ENCODE measurements around the gene FGGY.
"Not testable (repeated sequence)": the region's sequence is repeated elsewhere in the genome, so short reads cannot be mapped to it uniquely, and the experiment has no call there.

FGGY gene

DNA sequence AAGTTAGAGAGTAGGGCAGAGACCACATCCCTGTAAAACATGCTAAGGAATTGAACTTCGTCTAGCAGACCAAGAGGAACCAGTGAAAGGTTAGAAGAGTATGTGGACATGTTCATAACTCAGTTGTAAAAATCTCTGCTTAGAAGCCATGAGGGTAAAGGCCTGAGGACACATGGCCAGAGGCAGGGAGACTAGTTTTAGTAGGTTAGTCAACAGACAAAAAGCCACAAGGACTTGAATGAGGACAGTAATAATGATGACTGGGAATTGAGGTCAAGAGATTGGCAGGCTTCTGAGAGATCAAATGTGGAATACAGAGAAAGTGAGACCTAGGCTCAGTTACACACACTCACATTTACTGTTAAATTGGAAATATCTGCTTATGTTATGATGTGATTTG is 312.4 kb downstream of the FGGY start:
- no peak for DNase-seq (ENCODE audit: low read depth in 1 of 2, low spot score in 1 of 2)

DNA sequence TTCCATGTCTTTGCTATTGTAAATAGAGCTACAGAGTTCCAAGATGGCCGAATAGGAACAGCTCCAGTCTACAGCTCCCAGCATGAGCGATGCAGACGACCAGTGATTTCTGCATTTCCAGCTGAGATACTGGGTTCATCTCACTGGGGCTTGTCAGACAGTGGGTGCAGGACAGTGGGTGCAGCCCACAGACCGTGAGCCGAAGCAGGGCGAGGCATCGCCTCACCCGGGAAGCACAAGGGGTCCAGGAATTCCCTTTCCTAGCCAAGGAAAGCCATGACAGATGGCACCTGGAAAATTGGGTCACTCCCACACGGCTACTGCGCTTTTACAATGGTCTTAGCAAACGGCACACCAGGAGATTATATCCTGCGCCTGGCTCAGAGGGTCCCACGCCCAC is 313.6 kb downstream of the FGGY start:
- not testable (repeated sequence) for DNase-seq (ENCODE audit: low read depth in 1 of 2, low spot score in 1 of 2)

DNA sequence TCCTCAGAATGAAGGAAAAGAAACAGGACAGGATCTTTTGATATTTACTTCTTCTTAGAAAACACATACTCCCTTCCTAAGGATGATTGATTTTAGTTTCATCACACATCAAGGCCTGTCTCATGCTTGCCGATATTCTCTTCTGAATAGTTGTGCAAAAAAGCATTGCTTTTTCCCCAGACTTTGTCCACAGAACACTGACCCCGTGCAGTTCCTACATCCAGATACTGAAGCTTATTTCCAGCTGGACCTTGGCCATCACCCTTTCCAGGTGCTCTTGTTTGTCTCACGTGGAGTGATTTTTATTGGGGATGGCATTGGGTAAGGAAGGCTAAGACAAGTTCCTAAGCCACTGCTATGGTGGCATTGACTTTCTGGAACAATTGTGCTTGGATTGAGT is 320.5 kb downstream of the FGGY start:
- no peak for DNase-seq (ENCODE audit: low read depth in 1 of 2, low spot score in 1 of 2)

DNA sequence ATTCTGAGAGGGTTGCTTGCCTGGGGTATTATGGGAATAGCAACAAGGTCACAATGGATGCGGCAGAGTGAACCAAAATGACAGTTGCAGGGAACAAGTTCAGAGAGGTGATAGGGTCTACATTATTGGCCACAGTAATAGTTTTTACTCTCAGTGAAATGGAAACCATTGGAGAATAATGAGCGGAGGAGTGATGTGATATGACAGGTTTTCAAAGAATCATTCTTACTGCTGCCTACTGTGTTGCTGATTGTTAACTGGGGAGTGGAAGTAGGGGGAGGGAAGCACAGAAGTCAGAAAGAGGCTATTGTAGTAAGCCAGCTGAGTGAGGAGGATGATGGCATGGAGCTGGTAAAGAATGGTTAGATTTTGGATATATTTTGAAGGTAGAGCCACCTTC is 322.7 kb downstream of the FGGY start:
- DNase-seq (ENCODE audit: low read depth in 1 of 2, low spot score in 1 of 2): no peak

DNA sequence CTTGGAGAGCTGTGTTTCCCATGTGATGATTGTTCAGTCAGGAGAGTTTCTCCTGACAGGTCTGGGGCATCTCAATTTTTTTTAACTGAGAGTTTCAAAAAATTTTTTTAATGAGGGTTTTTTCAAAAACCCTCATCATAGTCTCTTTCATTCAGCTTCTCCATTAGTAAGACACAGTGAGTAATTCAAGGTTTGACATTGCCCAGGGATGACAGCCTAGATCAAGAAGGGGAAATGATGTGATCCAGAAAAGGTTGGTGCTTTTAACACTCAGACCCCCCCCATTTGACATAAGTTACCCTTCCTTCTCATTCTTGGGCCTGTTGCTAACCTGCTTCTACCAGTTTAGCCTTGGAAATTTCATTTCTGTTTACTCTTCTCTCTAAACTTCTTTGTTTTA is 328.5 kb downstream of the FGGY start:
- DNase-seq (ENCODE audit: low read depth in 1 of 2, low spot score in 1 of 2): no peak

DNA sequence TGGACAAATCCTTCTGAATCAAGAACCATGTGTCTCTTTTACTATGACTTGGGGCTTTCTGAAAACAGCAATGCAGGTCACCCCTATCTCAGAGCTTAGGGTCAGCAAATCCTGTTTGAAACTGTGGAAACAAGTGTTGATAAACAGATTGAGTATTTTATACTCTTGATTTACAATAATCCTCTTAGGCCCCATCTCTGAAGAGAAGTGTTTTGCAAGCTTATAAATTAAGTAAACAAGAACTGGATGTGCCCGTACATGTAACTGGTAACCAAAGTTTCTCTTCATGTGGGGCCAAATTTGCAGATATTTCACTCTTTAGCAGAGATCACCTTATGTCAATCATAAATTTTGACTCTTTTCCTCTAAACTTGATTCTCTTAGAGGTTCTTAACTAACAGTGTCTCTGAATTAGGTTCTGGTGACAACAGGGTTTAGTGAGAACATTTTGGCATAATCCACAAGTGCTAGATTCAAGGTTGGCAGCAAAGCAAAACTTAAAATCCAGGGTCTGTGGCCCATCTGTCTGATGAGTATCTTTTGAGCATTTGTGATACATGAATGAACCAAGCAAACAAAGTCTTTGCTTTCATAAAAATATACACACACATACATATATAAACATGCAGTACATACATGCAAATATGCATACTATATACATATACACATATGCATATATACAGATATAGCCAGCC is 334.8 kb downstream of the FGGY start:
- DNase-seq (ENCODE audit: low read depth in 1 of 2, low spot score in 1 of 2): no peak

DNA sequence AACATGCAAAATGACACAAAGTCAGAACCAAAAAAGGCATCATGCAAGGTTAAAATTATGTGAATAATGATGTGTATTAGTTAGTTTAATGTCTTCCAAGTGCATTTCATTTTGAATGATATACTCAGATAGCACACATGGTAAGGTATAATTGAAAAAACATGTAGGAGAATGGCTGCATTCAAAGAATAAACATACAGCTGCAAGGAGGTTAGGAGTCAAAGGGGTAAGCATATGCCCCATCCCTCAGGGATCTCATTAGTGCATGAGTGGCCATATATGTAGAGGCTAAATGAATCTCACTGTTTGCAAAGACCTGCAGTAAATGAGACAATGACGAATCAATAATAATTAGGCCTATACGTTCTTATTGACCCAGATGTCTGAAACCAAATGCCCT is 338.2 kb downstream of the FGGY start:
- no peak for DNase-seq (ENCODE audit: low read depth in 1 of 2, low spot score in 1 of 2)

DNA sequence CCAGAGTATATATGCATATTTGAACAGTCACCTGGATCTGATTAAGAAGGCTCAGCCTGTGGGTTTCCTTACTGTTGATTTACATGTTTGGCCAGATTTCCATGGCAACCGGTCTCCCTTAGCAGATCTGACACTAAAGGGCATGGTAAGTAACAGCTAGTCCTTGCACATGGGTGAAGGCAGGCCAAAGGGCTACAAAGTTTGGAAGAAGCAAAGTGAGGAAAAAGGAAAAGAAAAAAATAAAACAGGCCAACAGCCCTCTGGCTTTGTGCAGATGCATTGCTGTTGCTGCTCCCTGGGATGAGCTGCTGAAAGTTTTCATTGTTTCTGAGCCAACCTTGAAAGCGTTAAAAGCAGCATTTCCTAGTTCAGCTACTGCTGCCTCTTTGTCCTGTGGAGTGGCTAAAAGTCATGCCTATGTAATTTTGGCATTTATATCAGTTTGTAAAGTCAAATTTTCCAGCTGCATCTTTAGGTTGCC is 341.4 kb downstream of the FGGY start:
- no peak for DNase-seq (ENCODE audit: low read depth in 1 of 2, low spot score in 1 of 2)

DNA sequence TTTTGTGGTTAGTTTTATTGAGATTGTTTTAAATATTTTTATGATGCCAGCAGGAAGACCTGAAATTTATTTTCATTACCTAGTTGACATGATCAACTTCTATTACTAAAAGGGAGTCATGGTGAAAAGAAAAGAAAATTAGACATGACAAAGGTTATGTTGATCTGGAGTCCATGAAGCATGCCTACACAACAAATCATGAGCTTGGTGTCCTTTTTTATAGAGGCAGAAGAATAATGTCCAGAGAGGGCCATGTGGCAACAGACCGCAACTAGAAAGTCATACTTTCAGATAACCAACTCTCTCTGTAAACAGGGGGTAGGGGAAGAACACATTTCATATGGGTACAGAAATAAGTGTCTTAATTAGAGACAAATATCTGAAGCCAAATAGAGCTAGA is 342.4 kb downstream of the FGGY start:
- no peak for DNase-seq (ENCODE audit: low read depth in 1 of 2, low spot score in 1 of 2)

DNA sequence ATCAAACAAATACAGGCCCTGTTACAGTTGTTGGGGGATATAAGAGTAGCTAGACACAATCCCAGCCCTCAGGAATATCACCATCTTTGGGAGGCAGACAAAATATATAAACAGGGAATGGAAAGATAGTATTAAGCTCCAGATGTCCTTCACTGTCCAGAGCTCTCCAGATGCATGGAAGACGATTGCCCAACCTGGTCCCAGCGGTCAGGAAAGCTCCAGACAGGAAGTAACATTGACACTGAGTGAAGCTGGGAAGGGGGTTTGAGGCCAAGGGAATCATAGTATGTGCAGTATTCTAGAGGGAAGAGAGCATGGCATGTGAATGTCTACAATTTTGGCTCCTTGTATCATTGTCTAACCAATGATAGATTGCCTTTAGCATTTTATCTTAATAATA is 344.0 kb downstream of the FGGY start:
- no peak for DNase-seq (ENCODE audit: low read depth in 1 of 2, low spot score in 1 of 2)

DNA sequence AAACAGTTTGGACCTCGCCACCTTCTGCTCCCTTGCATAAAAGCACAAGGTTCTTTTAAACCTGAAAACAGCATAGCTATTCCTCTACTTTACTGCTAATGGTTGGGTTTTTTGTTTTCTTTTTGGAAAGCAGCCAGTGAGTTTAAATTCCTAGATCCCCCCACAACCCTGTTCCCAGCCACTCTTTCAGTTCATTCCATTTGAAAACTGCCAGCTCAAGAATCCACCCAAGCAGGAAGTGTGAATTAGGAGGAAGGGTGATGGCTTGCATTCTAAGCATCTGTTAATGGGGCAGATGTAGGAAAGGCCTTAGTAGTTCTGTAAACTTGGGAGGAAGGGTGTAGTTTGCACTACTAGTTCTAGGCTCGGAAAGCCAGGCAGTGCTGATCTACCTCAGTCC is 344.9 kb downstream of the FGGY start:
- DNase-seq (ENCODE audit: low read depth in 1 of 2, low spot score in 1 of 2): no peak

DNA sequence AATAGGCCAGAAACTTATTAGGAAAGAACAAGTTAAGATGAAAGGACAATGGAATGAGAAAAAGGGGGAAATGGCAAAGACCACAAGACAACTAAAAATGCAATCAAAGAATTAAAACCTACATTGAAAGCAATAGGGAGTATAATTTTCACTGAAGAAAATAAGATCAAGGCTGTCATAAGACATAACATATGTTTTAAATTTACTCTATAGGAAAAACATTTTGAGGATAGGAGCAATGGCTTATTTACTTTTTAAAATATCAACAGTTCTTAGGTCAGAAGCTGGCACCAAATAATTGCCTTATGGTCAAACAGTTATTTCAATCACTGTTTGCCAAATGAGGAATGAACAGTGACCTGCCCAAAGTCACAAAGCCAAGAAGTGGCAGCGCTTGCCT is 346.6 kb downstream of the FGGY start:
- no peak for DNase-seq (ENCODE audit: low read depth in 1 of 2, low spot score in 1 of 2)

DNA sequence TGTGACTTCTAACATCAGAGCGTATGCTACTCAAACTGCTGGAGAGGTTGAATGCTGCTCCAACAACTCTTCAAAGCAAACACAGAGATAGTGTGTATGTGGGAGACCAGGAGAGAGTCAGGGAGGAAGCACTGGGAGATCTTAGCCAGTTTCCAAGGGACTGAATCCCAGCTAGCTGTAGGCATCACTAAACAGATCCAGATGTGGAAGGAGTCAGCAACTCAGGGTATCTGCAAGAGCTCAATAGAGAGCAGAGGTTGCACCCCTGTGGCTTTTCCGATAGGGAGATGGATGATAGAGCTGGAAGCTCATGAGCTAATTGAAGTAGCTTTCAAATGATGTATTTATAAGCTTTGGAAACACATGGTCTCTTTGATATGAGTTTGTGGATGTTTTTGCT is 349.0 kb downstream of the FGGY start:
- no peak for DNase-seq (ENCODE audit: low read depth in 1 of 2, low spot score in 1 of 2)

DNA sequence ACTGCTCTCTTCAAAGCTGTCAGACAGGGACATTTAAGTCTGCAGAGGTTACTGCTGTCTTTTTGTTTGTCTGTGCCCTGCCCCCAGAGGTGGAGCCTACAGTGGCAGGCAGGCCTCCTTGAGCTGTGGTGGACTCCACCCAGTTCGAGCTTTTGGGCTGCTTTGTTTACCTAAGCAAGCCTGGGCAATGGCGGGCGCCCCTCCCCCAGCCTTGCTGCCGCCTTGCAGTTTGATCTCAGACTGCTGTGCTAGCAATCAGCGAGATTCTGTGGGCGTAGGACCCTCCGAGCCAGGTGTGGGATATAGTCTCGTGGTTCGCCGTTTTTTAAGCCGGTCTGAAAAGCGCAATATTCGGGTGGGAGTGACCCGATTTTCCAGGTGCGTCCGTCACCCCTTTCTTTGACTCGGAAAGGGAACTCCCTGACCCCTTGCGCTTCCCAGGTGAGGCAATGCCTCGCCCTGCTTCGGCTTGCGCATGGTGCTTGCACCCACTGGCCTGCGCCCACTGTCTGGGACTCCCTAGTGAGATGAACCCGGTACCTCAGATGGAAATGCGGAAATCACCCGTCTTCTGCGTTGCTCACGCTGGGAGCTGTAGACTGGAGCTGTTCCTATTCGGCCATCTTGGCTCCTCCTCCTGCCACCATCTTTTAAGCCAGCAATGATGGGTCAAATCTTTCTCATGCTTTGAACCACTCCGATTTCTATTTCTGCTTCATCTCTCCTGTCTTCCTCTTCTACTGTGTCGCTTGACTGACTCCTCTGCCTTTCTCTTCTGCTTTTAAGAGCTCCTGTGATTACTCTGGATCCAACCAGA is 356.5 kb downstream of the FGGY start:
- not testable (repeated sequence) for DNase-seq (ENCODE audit: low read depth in 1 of 2, low spot score in 1 of 2)

DNA sequence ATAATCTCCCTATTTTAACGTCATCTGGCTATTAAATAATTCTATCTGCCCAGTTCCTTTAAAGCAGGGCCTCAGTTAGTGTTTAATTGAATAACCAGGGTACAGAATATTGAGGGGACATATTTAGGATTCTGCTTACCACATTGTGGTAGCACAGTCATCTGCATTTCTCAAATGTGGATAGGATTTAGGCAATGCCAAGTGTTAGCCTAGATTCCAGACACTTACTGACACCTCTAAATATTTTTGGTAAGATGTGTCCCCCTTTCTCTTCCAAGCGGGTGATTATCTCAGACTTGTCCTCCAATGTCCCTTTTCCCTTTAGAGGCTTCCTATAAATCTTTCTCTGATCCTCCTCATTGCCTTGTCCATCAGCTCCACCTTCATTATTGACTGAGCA is 357.1 kb downstream of the FGGY start:
- no peak for DNase-seq (ENCODE audit: low read depth in 1 of 2, low spot score in 1 of 2)

DNA sequence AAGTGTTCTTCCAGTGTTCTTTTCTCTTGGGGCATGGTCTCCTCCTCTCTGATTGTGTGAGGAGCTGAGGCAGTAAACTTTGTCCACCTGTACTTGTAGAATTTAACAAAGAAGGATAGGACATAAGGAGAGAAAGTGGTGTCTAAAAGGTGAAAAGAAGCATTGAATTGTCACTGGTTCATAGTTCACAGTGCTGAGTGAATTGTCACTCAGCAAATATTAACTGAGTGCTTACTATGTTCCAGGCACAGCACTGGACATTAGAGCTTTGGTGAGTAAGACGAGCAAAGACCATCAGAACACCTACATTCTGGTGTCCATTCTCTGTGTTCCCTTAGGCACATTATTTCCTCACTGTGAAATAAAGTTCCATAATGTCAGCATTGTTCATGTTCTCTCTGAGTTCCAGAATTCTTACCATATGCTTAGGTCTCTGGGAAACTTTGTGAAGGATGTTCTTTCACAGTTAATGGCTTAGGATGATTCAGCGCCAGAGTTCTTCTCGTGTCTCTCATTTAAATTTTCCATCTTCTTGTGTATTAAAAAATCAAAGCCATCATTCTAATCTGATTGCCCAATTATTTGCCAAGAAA is 361.1 kb downstream of the FGGY start:
- no peak for DNase-seq (ENCODE audit: low read depth in 1 of 2, low spot score in 1 of 2)

DNA sequence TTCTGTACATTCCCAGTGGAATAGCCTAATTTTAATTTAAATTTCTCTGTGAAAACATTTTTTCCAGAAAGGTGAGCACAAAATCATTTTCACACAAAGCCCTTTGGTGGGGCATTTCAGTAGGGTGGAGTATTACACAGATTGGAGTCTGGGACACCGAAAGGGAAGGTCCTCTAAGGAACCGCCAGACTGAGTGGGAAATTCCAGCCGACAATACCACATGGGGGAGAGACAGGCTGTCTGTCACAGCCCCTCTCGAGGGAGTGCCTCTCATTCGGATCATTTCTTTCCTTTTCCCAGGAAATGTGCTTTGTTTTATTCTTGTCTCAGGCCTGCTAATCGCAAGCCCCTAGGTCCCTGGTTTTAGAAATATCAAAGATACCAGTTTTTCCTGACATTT is 367.3 kb downstream of the FGGY start:
- DNase-seq (ENCODE audit: low read depth in 1 of 2, low spot score in 1 of 2): no peak

DNA sequence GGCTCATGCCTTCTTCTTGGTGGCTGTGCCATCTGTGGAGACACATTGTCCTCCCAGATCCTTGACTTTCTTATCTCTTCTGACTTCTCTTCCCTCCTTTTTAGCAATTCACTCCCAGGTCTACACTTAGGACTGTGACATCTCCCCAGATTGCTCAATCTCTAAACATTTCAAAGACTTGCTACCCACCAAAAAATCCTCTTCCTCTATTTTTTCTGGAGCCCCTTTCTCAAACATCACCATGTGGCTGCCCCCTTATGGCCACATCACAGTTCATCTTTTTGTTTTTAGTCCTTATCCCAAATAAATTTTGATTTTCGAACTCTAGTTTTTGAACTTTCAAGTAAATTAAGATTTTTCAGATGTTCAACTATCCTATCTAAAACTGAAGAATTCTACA is 369.2 kb downstream of the FGGY start:
- no peak for DNase-seq (ENCODE audit: low read depth in 1 of 2, low spot score in 1 of 2)

DNA sequence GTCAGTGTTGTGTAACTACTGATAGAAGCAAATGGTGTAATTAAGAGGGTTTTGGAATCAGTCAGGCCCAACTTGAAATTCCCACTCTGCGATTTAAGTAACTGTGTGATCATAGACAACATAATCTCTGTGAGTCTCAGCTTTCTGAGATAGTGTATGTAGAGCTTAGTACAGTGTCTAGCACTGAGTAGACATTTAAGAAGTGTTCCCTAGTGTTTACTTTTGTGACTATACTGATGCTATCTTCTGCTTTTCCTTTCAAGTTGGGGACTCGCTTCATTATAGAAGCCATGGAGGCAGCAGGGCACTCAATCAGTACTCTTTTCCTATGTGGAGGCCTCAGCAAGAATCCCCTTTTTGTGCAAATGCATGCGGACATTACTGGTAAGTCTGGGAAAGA is 370.1 kb downstream of the FGGY start:
- DNase-seq (ENCODE audit: low read depth in 1 of 2, low spot score in 1 of 2): no peak

DNA sequence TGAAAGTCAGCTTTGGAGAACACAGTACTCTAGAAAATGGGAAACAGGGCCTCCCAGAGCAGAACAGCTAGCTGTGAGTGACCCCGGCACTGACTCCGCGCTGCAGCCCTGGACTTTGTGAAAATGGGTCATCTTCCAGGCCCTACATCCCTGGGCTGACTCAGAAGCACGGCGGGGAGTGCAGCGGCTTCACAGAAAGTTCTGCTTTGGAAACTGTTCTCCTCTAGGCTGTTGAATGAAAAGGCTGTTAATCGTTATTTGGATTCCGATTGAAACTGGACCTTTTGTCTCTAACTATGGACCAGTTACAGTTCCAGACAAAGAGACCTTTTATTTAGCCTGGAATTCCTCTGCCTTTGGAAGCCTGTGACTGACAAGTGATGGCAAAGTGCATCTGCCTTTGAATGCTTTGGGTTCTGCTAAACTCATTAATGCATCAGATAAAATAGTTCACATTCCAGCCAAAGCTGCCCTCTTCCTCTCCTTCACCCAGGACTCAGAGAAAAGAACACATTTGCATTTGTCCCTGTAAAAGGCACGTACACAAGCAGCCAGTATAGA is 372.9 kb downstream of the FGGY start:
- no peak for DNase-seq (ENCODE audit: low read depth in 1 of 2, low spot score in 1 of 2)

DNA sequence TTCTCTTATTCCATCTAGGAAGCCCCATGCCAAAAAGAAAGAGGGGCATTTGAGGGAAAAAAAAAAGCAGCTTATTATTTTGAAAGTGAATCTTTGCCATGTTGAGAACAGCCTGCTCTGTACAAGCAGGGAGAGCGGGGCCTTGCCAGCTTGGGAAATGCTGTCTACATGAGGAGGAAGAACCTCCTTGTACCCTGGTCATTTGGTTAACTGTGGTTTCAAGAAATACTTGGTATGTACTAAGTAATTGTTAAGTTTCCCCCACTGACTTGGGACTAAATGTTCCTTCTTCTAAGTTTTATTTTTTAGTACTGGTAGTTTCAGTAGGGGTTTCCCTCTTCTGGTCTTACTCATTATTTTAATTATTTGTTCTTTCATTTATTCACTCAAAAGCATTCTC is 373.8 kb downstream of the FGGY start:
- no peak for DNase-seq (ENCODE audit: low read depth in 1 of 2, low spot score in 1 of 2)

All from stimulated activated CD4-positive, alpha-beta T cell treated with anti-CD3 and anti-CD28 coated beads, Interleukin-15, amount 100 ng/mL, for 1 hour (primary cell).